GM12878 (cell line): Measurements from ENCODE around the gene TRIOBP. TPM values are rescaled to one million over a fixed set of nuclear protein-coding genes. Genes with fewer than 3 reads are reported as not detected.

Experiments
- ATAC-seq: fragments of 200-7000 bp; cut with Tn5 transposase; 3 replicates; pipeline ENCODE4 v1.9.1; 2020; ENCODE audit warnings: mild to moderate bottlenecking, moderate library complexity
- BruUV-seq: library from RNA; stranded (reverse); fragments of 400-500 nt; replicated peaks from 2 replicates; lab custom pipeline; 2021; lab: Mats Ljungman, UMichigan
- CTCF ChIA-PET: fragments of 300-600 bp; sonication (Branson Sonifier 250); formaldehyde crosslinking; extraction: SDS; loops from one replicate; lab custom pipeline; 2021; ENCODE audit warnings: inconsistent platforms; lab: Yijun Ruan, JAX
- POLR2A ChIA-PET: fragments of 350-600 bp; formaldehyde crosslinking; extraction: SDS; loops from one replicate; lab custom pipeline; 2021; ENCODE audit warnings: inconsistent platforms; lab: Charles Lee
- RAD21 ChIA-PET: fragments of 300-600 bp; sonication (Branson Sonifier 250); formaldehyde crosslinking; loops from one replicate; lab custom pipeline; 2023; ENCODE audit warnings: antibody characterized with exemption; ENCODE audit not compliant: unreplicated experiment; lab: Charles Lee
- SMC1A ChIA-PET: fragments of 300-600 bp; sonication (Branson Sonifier 250); formaldehyde crosslinking; loops from one replicate; lab custom pipeline; 2023; ENCODE audit not compliant: unreplicated experiment, uncharacterized antibody; lab: Charles Lee
- DNase-seq: peaks from one replicate; pipeline ENCODE4 v3.0.0-alpha.2; 2011; ENCODE audit warnings: low read depth, low spot score
- FAIRE-seq: peaks from 3 replicates; lab custom pipeline; 2011; peaks lifted over from hg19 to GRCh38; lab: Jason Lieb, UNC
- H2AFZ ChIP-seq: 2 replicates; pipeline ENCODE4 v1.6.0; 2011; ENCODE audit warnings: low read depth, low read length, control low read depth; ENCODE audit not compliant: control insufficient read depth
- H3K27ac ChIP-seq: 2 replicates; pipeline ENCODE4 v1.5.1; 2011; ENCODE audit warnings: control low read depth; ENCODE audit not compliant: control insufficient read depth, insufficient read depth
- H3K27me3 ChIP-seq, 2 experiments: replicated peaks in 1 of 2; 2 replicates each; pipeline versions ENCODE4 v1.6.0 to v1.6.1; 2011; ENCODE audit warnings: low read length in 1 of 2; ENCODE audit not compliant: control insufficient read depth in 2 of 2, insufficient read depth in 2 of 2
- H3K36me3 ChIP-seq, 2 experiments: 2 replicates each; pipeline ENCODE4 v1.5.1; 2011; ENCODE audit warnings: low read length in 1 of 2; ENCODE audit not compliant: control insufficient read depth in 2 of 2, insufficient read depth in 2 of 2
- H3K4me1 ChIP-seq: 2 replicates; pipeline ENCODE4 v1.6.1; 2011; ENCODE audit warnings: mild to moderate bottlenecking, low read length, moderate library complexity, mixed read lengths; ENCODE audit not compliant: control insufficient read depth, insufficient read depth
- H3K4me2 ChIP-seq: 2 replicates; pipeline ENCODE4 v1.6.0; 2011; ENCODE audit warnings: control low read depth; ENCODE audit not compliant: control insufficient read depth, insufficient read depth
- H3K4me3 ChIP-seq: fragments of 200-600 bp; sonication (generic); 2 replicates; pipeline ENCODE4 v1.5.1; 2016
- H3K79me2 ChIP-seq: 2 replicates; pipeline ENCODE4 v1.6.0; 2011; ENCODE audit warnings: low read length; ENCODE audit not compliant: control insufficient read depth, insufficient read depth
- H3K9ac ChIP-seq: 2 replicates; pipeline ENCODE4 v1.8.0; 2011; ENCODE audit warnings: low read length, control low read depth, mixed read lengths; ENCODE audit not compliant: control insufficient read depth, insufficient read depth
- H3K9me3 ChIP-seq: replicated peaks from 3 replicates; pipeline ENCODE4 v1.5.1; 2011; ENCODE audit warnings: mild to moderate bottlenecking, low read length; ENCODE audit not compliant: control insufficient read depth, insufficient read depth
- H4K20me1 ChIP-seq: 2 replicates; pipeline ENCODE4 v1.6.0; 2011; ENCODE audit not compliant: control insufficient read depth, insufficient read depth
- BMI1 ChIP-seq: fragments of 450-650 bp; IDR thresholded peaks from 2 replicates; pipeline ENCODE4 v1.6.1; 2016; ENCODE audit warnings: mild to moderate bottlenecking, moderate library complexity, borderline replicate concordance
- CBFB ChIP-seq: IDR thresholded peaks from 2 replicates; pipeline ENCODE4 v1.6.1; 2016; ENCODE audit warnings: antibody characterized with exemption, low read depth
- CBX3 ChIP-seq: fragments of 200-600 bp; sonication (generic); IDR thresholded peaks from 2 replicates; pipeline ENCODE4 v1.6.1; 2016; ENCODE audit warnings: low read depth, borderline replicate concordance
- CEBPZ ChIP-seq: fragments of 150-350 bp; IDR thresholded peaks from 2 replicates; pipeline ENCODE4 v1.6.1; 2016; ENCODE audit warnings: low read depth, low read length
- DPF2 ChIP-seq: fragments of 450-650 bp; IDR thresholded peaks from 2 replicates; pipeline ENCODE4 v1.6.1; 2017; ENCODE audit warnings: mild to moderate bottlenecking
- E4F1 ChIP-seq: fragments of 450-650 bp; IDR thresholded peaks from 2 replicates; pipeline ENCODE4 v1.6.1; 2018; ENCODE audit warnings: borderline replicate concordance, mild to moderate bottlenecking; ENCODE audit not compliant: partially characterized antibody
- FOS ChIP-seq: IDR thresholded peaks from 3 replicates; pipeline ENCODE4 v1.6.1; 2011; ENCODE audit warnings: borderline replicate concordance; ENCODE audit not compliant: insufficient read length; ENCODE audit errors: extremely low read depth
- FOXM1 ChIP-seq: IDR thresholded peaks from 2 replicates; pipeline ENCODE4 v1.6.1; 2012; ENCODE audit warnings: low read depth, mild to moderate bottlenecking, inconsistent platforms, low read length, moderate library complexity
- HDAC6 ChIP-seq: fragments of 200-600 bp; sonication (generic); IDR thresholded peaks from one replicate; pipeline ENCODE4 v1.8.0; 2017; ENCODE audit warnings: antibody characterized with exemption; ENCODE audit not compliant: unreplicated experiment
- KDM1A ChIP-seq: fragments of 200-600 bp; sonication (generic); IDR thresholded peaks from 2 replicates; pipeline ENCODE4 v1.6.1; 2016; ENCODE audit warnings: borderline replicate concordance
- MXI1 ChIP-seq: fragments of 150-350 bp; IDR thresholded peaks from 2 replicates; pipeline ENCODE4 v1.6.1; 2011; ENCODE audit warnings: low read depth, mild to moderate bottlenecking, inconsistent platforms, low read length, improper control_type of control experiment
- NFXL1 ChIP-seq: fragments of 450-650 bp; IDR thresholded peaks from 2 replicates; pipeline ENCODE4 v1.6.1; 2017; ENCODE audit warnings: antibody characterized with exemption, mild to moderate bottlenecking, borderline replicate concordance
- PML ChIP-seq: IDR thresholded peaks from 2 replicates; pipeline ENCODE4 v1.6.1; 2012; ENCODE audit warnings: low read length, inconsistent platforms
- PRDM15 ChIP-seq: fragments of 450-650 bp; formaldehyde crosslinking; IDR thresholded peaks from 2 replicates; pipeline ENCODE4 v1.4.0; 2020; ENCODE audit warnings: mild to moderate bottlenecking, moderate library complexity
- SREBF2 ChIP-seq: IDR thresholded peaks from 2 replicates; pipeline ENCODE4 v1.6.1; 2012; ENCODE audit warnings: mild to moderate bottlenecking, low read length
- ZNF622 ChIP-seq: fragments of 450-650 bp; IDR thresholded peaks from 2 replicates; pipeline ENCODE4 v1.6.1; 2017; ENCODE audit warnings: mild to moderate bottlenecking, inconsistent platforms
- WGBS: methylation state at CpG from one replicate; pipeline ENCODE4 v1.1.6; 2016; ENCODE audit warnings: low lambda C conversion rate; ENCODE audit not compliant: insufficient replicate concordance, insufficient coverage; ENCODE audit errors: missing lambda C conversion rate; 5-methylcytosine and 5-hydroxymethylcytosine counted together
- in situ Hi-C: fragments of 300-500 bp; cut with MboI; formaldehyde crosslinking; loops from 9 replicates; pipeline ENCODE4 v1.14.3; 2018; ENCODE audit warnings: mixed read lengths
- intact Hi-C: fragments of 100-400 bp; cut with micrococcal nuclease; formaldehyde crosslinking; loops from one replicate; pipeline ENCODE4 v1.14.2; 2022; ENCODE audit not compliant: unreplicated experiment
- polyA plus RNA-seq, 11 experiments: library from polyadenylated mRNA; depleted of rRNA in 4 of 11; unstranded in 6 of 11; stranded (reverse) in 5 of 11; fragments of >200 nt; fragmentation: Nextera tagmentation in 4 of 11; fragmentation: Illumina TruSeq in 1 of 11; extraction: Ambion mirVana in 4 of 11; extraction: Trizol in 1 of 11; gene quantifications; 1 replicate in 1 of 11; 2 replicates in 10 of 11; pipeline versions ENCODE4 v1.2.1 to v1.2.3, GENCODE V29; 2011 to 2016; ENCODE audit warnings: inconsistent platforms in 2 of 11, missing spikeins in 2 of 11, low read depth in 1 of 11
- total RNA-seq, 4 experiments: library from RNA; depleted of rRNA in 3 of 4; stranded (reverse); fragments of >200 nt in 3 of 4; fragmentation: Illumina TruSeq in 1 of 4; extraction: Trizol in 1 of 4; gene quantifications; 2 replicates each; pipeline versions ENCODE4 v1.2.1 to v1.2.3, GENCODE V29; 2013 to 2021

Gene TRIOBP
- total and polyA plus RNA-seq, 10 of the 15 experiments (the other 5 are each of a cell fraction or from before 2014, with no cell fraction given): 0.21 to 23.6 (median 11.9) TPM

GRCh38 chr22:37715760-37716159 is 18.9 kb downstream of the TRIOBP start:
- POLR2A ChIA-PET: no interaction called here
- no peaks in the 10 kb centered on the region for H3K79me2 ChIP-seq
- CTCF ChIA-PET: interaction anchor here (1.0 kb wide), 1 partner anchor 12 kb away, joined by 3 read pairs; no protein-coding TSS in a partner anchor
- H3K27me3 ChIP-seq: no peaks in the 10 kb centered on the region
- H3K9me3 ChIP-seq: no peaks in the 10 kb centered on the region
- no peaks in the 10 kb centered on the region for H3K36me3 ChIP-seq
- 83% methylated on average over 7 of the region's 7 CpGs for WGBS
- H3K9ac ChIP-seq: no peak overlapping the region
- RAD21 ChIA-PET: no interaction called here
- no peaks in the 10 kb centered on the region for H3K4me1 ChIP-seq
- SMC1A ChIA-PET: no interaction called here
- H4K20me1 ChIP-seq: no peaks in the 10 kb centered on the region
- no peak overlapping the region for H2AFZ ChIP-seq
- BruUV-seq: no TSS peak
- H3K4me2 ChIP-seq: no peak overlapping the region
- H3K4me3 ChIP-seq: no peak overlapping the region
- no peak overlapping the region for H3K27ac ChIP-seq
- ATAC-seq: no peak
- FAIRE-seq: no peak
- intact Hi-C loops: no loop called here
- in situ Hi-C loops: no loop called here
- DNase-seq: no peak
- TF ChIP-seq FOXM1: no peak
- no peak for TF ChIP-seq HDAC6
- no peak for TF ChIP-seq E4F1
- no peak for TF ChIP-seq CBX3
- no peak for TF ChIP-seq ZNF622
- TF ChIP-seq NFXL1: no peak
- no peak for TF ChIP-seq MXI1
- TF ChIP-seq KDM1A: no peak
- TF ChIP-seq FOS: no peak
- no peak for TF ChIP-seq PRDM15 (CRISPR knock-in tag)
- no peak for TF ChIP-seq DPF2
- no peak for TF ChIP-seq CBFB
- TF ChIP-seq BMI1: no peak
- no peak for TF ChIP-seq PML
- TF ChIP-seq SREBF2: no peak
- no peak for TF ChIP-seq CEBPZ
